Stomach smooth muscle (tissue), 2 donors: ENCODE results near the gene RNF39.
A peak's percentile ranks its signal among the peaks of the same experiment; 100 is the strongest.

Source experiments
- H3K27ac ChIP-seq: one replicate; pipeline ENCODE4 v1.7.0; 2013; ENCODE audit warnings: mild to moderate bottlenecking, low read length, inconsistent platforms
- H3K27me3 ChIP-seq, 2 donors: one replicate each; pipeline ENCODE4 v1.7.0; 2013; ENCODE audit warnings: low read length in 2 of 2; ENCODE audit not compliant: insufficient read depth in 2 of 2, control insufficient read depth in 1 of 2
- H3K36me3 ChIP-seq, 2 donors: one replicate each; pipeline ENCODE4 v1.7.0; 2013; ENCODE audit warnings: low read length in 2 of 2; ENCODE audit not compliant: control insufficient read depth in 2 of 2, insufficient read depth in 2 of 2
- H3K4me1 ChIP-seq: one replicate; pipeline ENCODE4 v1.7.0; 2013; ENCODE audit warnings: low read length; ENCODE audit not compliant: control insufficient read depth, insufficient read depth
- H3K4me3 ChIP-seq, 2 donors: one replicate each; pipeline ENCODE4 v1.7.0; 2013; ENCODE audit warnings: low read length in 2 of 2
- H3K9ac ChIP-seq, 2 donors: one replicate each; pipeline ENCODE4 v1.7.0; 2013; ENCODE audit warnings: low read length in 2 of 2, mild to moderate bottlenecking in 1 of 2
- H3K9me3 ChIP-seq, 2 donors: one replicate each; pipeline ENCODE4 v1.7.0; 2013; ENCODE audit warnings: low read length in 2 of 2; ENCODE audit not compliant: control insufficient read depth in 2 of 2
- donor health status: healthy.
- donor health status: Pancreatic carcinoma.

The RNF39 gene

GRCh38 chr6:30067460-30068139 is 8.0 kb downstream of the RNF39 start:
- peaks cover 16 to 19% of the 10 kb centered on the region in 2 donors for H3K27me3 ChIP-seq
- peaks cover 11% of the 10 kb centered on the region for H3K4me1 ChIP-seq
- H3K36me3 ChIP-seq: peaks cover 8 to 12% of the 10 kb centered on the region in 2 donors
- H3K27ac ChIP-seq: peak overlapping the region; percentile 80
- no peaks in the 10 kb centered on the region for H3K9me3 ChIP-seq
- peak overlapping the region; percentile 80 to 95 for H3K4me3 ChIP-seq
- peak overlapping the region; percentile 72 to 89 for H3K9ac ChIP-seq

GRCh38 chr6:30066577-30067459 is 8.8 kb downstream of the RNF39 start, which contains the start of gene PPP1R11:
Gene PPP1R11, plus strand, starts transcription at chr6:30067198. Its CDS starts 213 bp downstream, at chr6:30067411.
- peak within 1 kb of the TSS; percentile 93 to 95 for H3K4me3 ChIP-seq
- peak within 1 kb of the TSS; percentile 80 to 89 for H3K9ac ChIP-seq
- no peaks in the 10 kb centered on the region for H3K9me3 ChIP-seq
- peaks cover 8 to 12% of the 10 kb centered on the region in 2 donors for H3K36me3 ChIP-seq
- peak within 1 kb of the TSS; percentile 80 for H3K27ac ChIP-seq
- peaks cover 14% of the 10 kb centered on the region for H3K4me1 ChIP-seq
- peaks cover 8 to 12% of the 10 kb centered on the region in 2 donors for H3K27me3 ChIP-seq

- peak overlapping the region; percentile 93 to 95 for H3K4me3 ChIP-seq
- H3K27me3 ChIP-seq: peaks cover 5 to 7% of the 10 kb centered on the region in 2 donors
- peak overlapping the region; percentile 80 to 86 for H3K9ac ChIP-seq
- H3K27ac ChIP-seq: peak overlapping the region; percentile 80
- H3K36me3 ChIP-seq: peaks cover 8 to 12% of the 10 kb centered on the region in 2 donors
- H3K4me1 ChIP-seq: peaks cover 11% of the 10 kb centered on the region
- H3K9me3 ChIP-seq: no peaks in the 10 kb centered on the region
These were observed 9.5 kb downstream of the RNF39 start for GRCh38 chr6:30066082-30066481.

- Histone ChIP-seq H3K4me1 (peaks cover 18% of the 10 kb centered on the region), H3K27ac (no peak overlapping the region), H3K9ac (no peak overlapping the region)
These were observed 12.3 kb downstream of the RNF39 start for GRCh38 chr6:30063315-30063714.

GRCh38 chr6:30062471-30063178 is 12.9 kb downstream of the RNF39 start:
- H3K27me3 ChIP-seq: no peaks in the 10 kb centered on the region
- no peak overlapping the region for H3K9ac ChIP-seq
- H3K36me3 ChIP-seq: peaks cover 0 to 2% of the 10 kb centered on the region in 2 donors
- peaks cover 18% of the 10 kb centered on the region for H3K4me1 ChIP-seq
- no peak overlapping the region for H3K27ac ChIP-seq
- H3K9me3 ChIP-seq: no peaks in the 10 kb centered on the region
- peak overlapping the region in 1 of 2 donors; percentile 97 for H3K4me3 ChIP-seq

More at GRCh38 chr6:30063315-30063714, 12.3 kb downstream of the RNF39 start:
- H3K4me3 ChIP-seq: no peak overlapping the region
- no peaks in the 10 kb centered on the region for H3K9me3 ChIP-seq
- H3K27me3 ChIP-seq: no peaks in the 10 kb centered on the region
- no peaks in the 10 kb centered on the region for H3K36me3 ChIP-seq

GRCh38 chr6:30061858-30062458 is 13.6 kb downstream of the RNF39 start:
- Histone ChIP-seq H3K36me3 (peaks cover 4 to 6% of the 10 kb centered on the region in 2 donors), H3K4me1 (peaks cover 18% of the 10 kb centered on the region), H3K9me3 (no peaks in the 10 kb centered on the region), H3K4me3 (peak overlapping the region; percentile 97), H3K27me3 (no peaks in the 10 kb centered on the region), H3K27ac (peak overlapping the region; percentile 79), H3K9ac (peak overlapping the region; percentile 94 to 97)

- H3K9me3 ChIP-seq: no peaks in the 10 kb centered on the region
- H3K27ac ChIP-seq: peak within 1 kb of the TSS; percentile 79
- peak within 1 kb of the TSS; percentile 97 for H3K4me3 ChIP-seq
- peak within 1 kb of the TSS; percentile 94 to 97 for H3K9ac ChIP-seq
- no peaks in the 10 kb centered on the region for H3K27me3 ChIP-seq
- H3K36me3 ChIP-seq: peaks cover 4 to 7% of the 10 kb centered on the region in 2 donors
- H3K4me1 ChIP-seq: peaks cover 18% of the 10 kb centered on the region
These were observed 14.3 kb downstream of the RNF39 start, which contains the start of gene POLR1H for GRCh38 chr6:30061092-30061857. Gene POLR1H, plus strand, starts transcription at chr6:30061265. Its CDS starts 260 bp downstream, at chr6:30061525.

GRCh38 chr6:30060606-30061091 is 14.9 kb downstream of the RNF39 start:
- peaks cover 4 to 7% of the 10 kb centered on the region in 2 donors for H3K36me3 ChIP-seq
- peak overlapping the region; percentile 79 for H3K27ac ChIP-seq
- H3K9me3 ChIP-seq: no peaks in the 10 kb centered on the region
- H3K4me1 ChIP-seq: peaks cover 13% of the 10 kb centered on the region
- peak overlapping the region; percentile 94 to 97 for H3K9ac ChIP-seq
- H3K4me3 ChIP-seq: peak overlapping the region; percentile 97
- H3K27me3 ChIP-seq: no peaks in the 10 kb centered on the region

- no peak overlapping the region for H3K4me3 ChIP-seq
- peaks cover 7% of the 10 kb centered on the region for H3K4me1 ChIP-seq
- peaks cover 7 to 9% of the 10 kb centered on the region in 2 donors for H3K36me3 ChIP-seq
- no peak overlapping the region for H3K9ac ChIP-seq
- H3K9me3 ChIP-seq: no peaks in the 10 kb centered on the region
- no peak overlapping the region for H3K27ac ChIP-seq
- no peaks in the 10 kb centered on the region for H3K27me3 ChIP-seq
These were observed 20.1 kb downstream of the RNF39 start for GRCh38 chr6:30055513-30055912.
